KG1 (cell line): ENCODE results near the gene MNX1.

Experiments
- DNase-seq: peaks from one replicate; lab custom pipeline; 2025; lab: John Stamatoyannopoulos, UW

Gene MNX1

GRCh38 chr7:156968183-156968582 lies 42.3 kb downstream of the MNX1 start:
- DNase-seq, result no peak

- no peak for DNase-seq
Observed at GRCh38 chr7:156966387-156966786, 44.1 kb downstream of the MNX1 start.

- DNase-seq, result no peak
Observed at GRCh38 chr7:156964971-156965370, 45.5 kb downstream of the MNX1 start.

- no peak for DNase-seq
Observed at GRCh38 chr7:156963472-156963871, 47.0 kb downstream of the MNX1 start.

GRCh38 chr7:156962897-156963296 lies 47.6 kb downstream of the MNX1 start:
- no peak for DNase-seq

GRCh38 chr7:156962145-156962544 lies 48.3 kb downstream of the MNX1 start:
- DNase-seq, result no peak

- DNase-seq, result no peak
Observed at GRCh38 chr7:156956727-156957126, 53.7 kb downstream of the MNX1 start.

GRCh38 chr7:156954941-156955340 lies 55.5 kb downstream of the MNX1 start:
- DNase-seq, result no peak
